K562 (cell line): Measurements from ENCODE around the gene ST8SIA4. TPM values are rescaled to one million over a fixed set of nuclear protein-coding genes. Genes with fewer than 3 reads are reported as not detected.

Source experiments
- ATAC-seq: fragments of 200-7000 bp; cut with Tn5 transposase; 3 replicates; pipeline ENCODE4 v1.9.1; 2020; ENCODE audit warnings: moderate library complexity
- BruUV-seq: library from RNA; stranded (reverse); fragments of 400-500 nt; replicated peaks from 2 replicates; lab custom pipeline; 2021; lab: Mats Ljungman, UMichigan
- CTCF ChIA-PET: fragments of 300-600 bp; formaldehyde crosslinking; extraction: SDS; loops from one replicate; lab custom pipeline; 2021; ENCODE audit warnings: low intra/inter-chr PET ratio; lab: Yijun Ruan, JAX
- POLR2A ChIA-PET: fragments of 300-600, 350-650 bp; sonication (Branson Sonifier 250); formaldehyde crosslinking; extraction: SDS; loops from one replicate; lab custom pipeline; 2021; ENCODE audit warnings: antibody characterized with exemption, inconsistent platforms; lab: Yijun Ruan, JAX
- DNase-seq, 4 experiments: peaks; one replicate each; pipeline versions ENCODE4 v3.0.0 to v3.0.0-alpha.2; 2011 to 2018; ENCODE audit warnings: low spot score in 3 of 4, mixed read lengths in 3 of 4; ENCODE audit errors: extremely low read depth in 1 of 4
- FAIRE-seq: peaks from 2 replicates; lab custom pipeline; 2011; peaks lifted over from hg19 to GRCh38; lab: Jason Lieb, UNC
- H2AFZ ChIP-seq: 2 replicates; pipeline ENCODE4 v1.6.0; 2011; ENCODE audit warnings: low read depth, low read length, control low read depth, inconsistent platforms
- H3K27ac ChIP-seq: fragments of 200-600 bp; 3 replicates; pipeline ENCODE4 v1.8.0; 2011; ENCODE audit warnings: low read depth, mild to moderate bottlenecking, control low read depth, inconsistent platforms, low read length, moderate library complexity, mixed read lengths; ENCODE audit errors: extremely low read depth
- H3K27me3 ChIP-seq, 2 experiments: fragments of 300-600 bp in 1 of 2; 2 replicates in 1 of 2; 3 replicates in 1 of 2; pipeline versions ENCODE4 v1.6.0 to v1.8.0; 2011; ENCODE audit warnings: inconsistent platforms in 2 of 2, low read length in 2 of 2, mild to moderate bottlenecking in 1 of 2, mixed read lengths in 1 of 2, moderate library complexity in 1 of 2; ENCODE audit not compliant: control insufficient read depth in 2 of 2, insufficient read depth in 2 of 2
- H3K36me3 ChIP-seq: fragments of 300-600 bp; 3 replicates; pipeline ENCODE4 v1.8.0; 2011; ENCODE audit warnings: mild to moderate bottlenecking, low read length, inconsistent platforms; ENCODE audit not compliant: control insufficient read depth, insufficient read depth
- H3K4me1 ChIP-seq, 2 experiments: fragments of 200-600 bp in 1 of 2; replicated peaks in 1 of 2; 2 replicates in 1 of 2; 3 replicates in 1 of 2; pipeline versions ENCODE4 v1.5.1 to v1.8.0; 2011; ENCODE audit warnings: inconsistent platforms in 2 of 2, low read length in 2 of 2, mild to moderate bottlenecking in 1 of 2, mixed read lengths in 1 of 2, moderate library complexity in 1 of 2; ENCODE audit not compliant: control insufficient read depth in 2 of 2, insufficient read depth in 2 of 2
- H3K4me2 ChIP-seq: 2 replicates; pipeline ENCODE4 v1.6.1; 2011; ENCODE audit warnings: low read length, control low read depth, inconsistent platforms, mixed read lengths; ENCODE audit not compliant: insufficient read depth
- H3K4me3 ChIP-seq: fragments of 200-600 bp; sonication (generic), shearing (Covaris generic); 2 replicates; pipeline ENCODE4 v1.5.1; 2016; ENCODE audit warnings: control low read depth, inconsistent platforms
- H3K79me2 ChIP-seq: fragments of 200-600 bp; 3 replicates; pipeline ENCODE4 v1.8.0; 2011; ENCODE audit warnings: low read length, inconsistent platforms; ENCODE audit not compliant: control insufficient read depth, insufficient read depth
- H3K9ac ChIP-seq, 2 experiments: 2 replicates each; pipeline versions ENCODE4 v1.6.0 to v1.6.1; 2011; ENCODE audit warnings: low read depth in 2 of 2, low read length in 2 of 2, control low read depth in 1 of 2, inconsistent platforms in 1 of 2, mild to moderate bottlenecking in 1 of 2, mixed read lengths in 1 of 2; ENCODE audit not compliant: insufficient read depth in 1 of 2
- H3K9me1 ChIP-seq: one replicate; pipeline ENCODE4 v1.6.0; 2011; ENCODE audit warnings: inconsistent platforms, mild to moderate bottlenecking, low read length, moderate library complexity; ENCODE audit not compliant: control insufficient read depth, insufficient read depth
- H3K9me3 ChIP-seq: replicated peaks from 2 replicates; pipeline ENCODE4 v1.5.1; 2011; ENCODE audit warnings: low read depth, low read length, inconsistent platforms; ENCODE audit not compliant: control insufficient read depth, insufficient read depth
- H4K20me1 ChIP-seq: replicated peaks from 2 replicates; pipeline ENCODE4 v1.6.1; 2011; ENCODE audit warnings: low read length, inconsistent platforms, mixed read lengths; ENCODE audit not compliant: control insufficient read depth, insufficient read depth
- CLOCK ChIP-seq: fragments of 250-450 bp; sonication (Bioruptor Pico); IDR thresholded peaks from 2 replicates; pipeline ENCODE4 v1.4.0; 2020; ENCODE audit warnings: mild to moderate bottlenecking, moderate library complexity, borderline replicate concordance
- ZNF197 ChIP-seq: fragments of 200-800 bp; sonication (Bioruptor generic); IDR thresholded peaks from 2 replicates; pipeline ENCODE4 v1.6.1; 2016; ENCODE audit warnings: low read depth, missing genetic modification characterization, missing compliant biosample characterization
- ZNF253 ChIP-seq: fragments of 250-450 bp; sonication (Bioruptor Pico); conservative IDR thresholded peaks from 2 replicates; pipeline ENCODE4 v1.6.1; 2021; ENCODE audit warnings: mild to moderate bottlenecking
- whole genome bisulfite sequencing: fragments of 100-300 bp; shearing (Covaris generic); methylation state at CpG from one replicate; pipeline ENCODE4 v1.1.6; 2016; ENCODE audit warnings: low coverage, mixed read lengths; ENCODE audit not compliant: insufficient coverage; ENCODE audit errors: missing lambda C conversion rate; 5-methylcytosine and 5-hydroxymethylcytosine counted together
- in situ Hi-C: fragments of 300-500 bp; cut with MboI; formaldehyde crosslinking; loops from 4 replicates; pipeline ENCODE4 v1.15.0; 2018; ENCODE audit warnings: inconsistent platforms, mixed read lengths
- intact Hi-C: fragments of 100-400 bp; cut with micrococcal nuclease; formaldehyde crosslinking; loops from 2 replicates; pipeline ENCODE4 v1.14.2; 2022
- polyA plus RNA-seq, 8 experiments: library from polyadenylated mRNA; depleted of rRNA in 4 of 8; stranded (reverse) in 5 of 8; unstranded in 3 of 8; fragments of >200 nt; fragmentation: Nextera tagmentation in 2 of 8; fragmentation: Illumina TruSeq in 1 of 8; extraction: Ambion mirVana in 2 of 8; extraction: Trizol in 1 of 8; gene quantifications; 2 replicates each; pipeline versions ENCODE4 v1.2.1 to v1.2.3, GENCODE V29; 2011 to 2014; ENCODE audit warnings: inconsistent platforms in 1 of 8, missing spikeins in 1 of 8
- total RNA-seq, 7 experiments: library from RNA; depleted of rRNA in 6 of 7; stranded (reverse); fragments of >200 nt in 6 of 7; fragmentation: Illumina TruSeq in 2 of 7; extraction: Trizol in 2 of 7; gene quantifications; 2 replicates each; pipeline versions ENCODE4 v1.2.1 to v1.2.3, GENCODE V29; 2011 to 2021; ENCODE audit warnings: low replicate concordance in 1 of 7

ST8SIA4 gene
- total and polyA plus RNA-seq, 9 of the 15 experiments (the other 6 are each of a cell fraction or from before 2014, with no cell fraction given) = 0.22 to 2.0 (median 0.54) TPM

DNA sequence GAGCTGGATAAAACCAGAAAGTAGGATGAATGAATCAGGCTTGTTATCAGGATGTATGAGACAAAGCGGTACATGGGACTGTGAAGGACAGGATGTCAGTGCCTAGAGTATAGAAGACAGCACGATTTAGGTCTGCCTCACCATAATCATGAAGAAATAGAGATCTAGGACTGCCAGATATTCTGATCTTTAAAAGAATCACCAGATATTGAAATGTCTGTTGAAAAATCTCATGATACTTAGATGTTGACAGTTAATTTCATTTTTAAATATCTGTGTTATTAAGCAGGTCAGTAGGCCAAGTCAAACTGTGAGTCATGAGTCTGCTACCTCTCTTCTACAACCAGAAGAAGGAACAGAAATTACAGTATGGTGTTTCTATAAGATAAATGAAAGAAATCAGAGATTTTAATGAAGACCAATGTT, 65.0 kb downstream of the ST8SIA4 start (continued):
- no peak for TF ChIP-seq CLOCK (CRISPR knock-in tag)
- no peak for TF ChIP-seq ZNF197 (CRISPR knock-in tag)
- TF ChIP-seq, all 486 proteins: peak for 0

DNA sequence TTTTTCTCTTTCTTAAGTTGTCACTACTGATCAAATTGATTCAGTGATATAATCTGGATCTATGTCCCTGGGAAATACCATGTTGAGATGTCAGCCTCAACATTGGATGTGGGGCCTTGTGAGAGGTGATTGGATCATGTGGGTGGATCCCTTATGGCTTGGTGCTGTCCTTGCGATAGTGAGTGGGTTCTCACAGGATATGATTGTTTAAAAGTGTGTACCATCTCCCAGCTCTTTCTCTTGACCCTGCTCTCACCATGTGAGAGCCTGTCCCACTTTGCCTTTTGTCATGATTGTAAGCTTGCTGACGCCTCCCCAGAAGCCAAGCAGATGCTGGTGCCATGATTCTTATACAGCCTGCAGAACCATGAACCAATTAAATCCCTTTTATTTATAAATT, 68.6 kb downstream of the ST8SIA4 start:
- 17% methylated on average over 2 of the region's 2 CpGs for WGBS
- H3K27me3 ChIP-seq = no peaks in the 10 kb centered on the region
- no peak overlapping the region for H2AFZ ChIP-seq
- no peaks in the 10 kb centered on the region for H3K9me1 ChIP-seq
- H3K27ac ChIP-seq = no peak overlapping the region
- ChIA-PET POLR2A (no interaction called here), CTCF (no interaction called here)
- intact Hi-C loops (no loop called here), in situ Hi-C loops (no loop called here)
- H3K9ac ChIP-seq = no peak overlapping the region
- no peaks in the 10 kb centered on the region for H3K4me1 ChIP-seq
- no peak overlapping the region for H3K4me2 ChIP-seq
- no peaks in the 10 kb centered on the region for H3K79me2 ChIP-seq
- H3K36me3 ChIP-seq = no peaks in the 10 kb centered on the region
- ATAC-seq = no peak
- no peaks in the 10 kb centered on the region for H3K9me3 ChIP-seq
- no TSS peak for BruUV-seq
- TF ChIP-seq ZNF253 = no peak
- no peak for DNase-seq
- no peak overlapping the region for H3K4me3 ChIP-seq
- no peak for FAIRE-seq
- no peaks in the 10 kb centered on the region for H4K20me1 ChIP-seq
